PC-3 (cell line): ENCODE results near the gene DSG2. TPM values are rescaled to one million over a fixed set of nuclear protein-coding genes. Genes with fewer than 3 reads are reported as not detected.
A peak's percentile ranks its signal among the peaks of the same experiment; 100 is the strongest.

ENCODE experiments used
- ATAC-seq: fragments of 200-7000 bp; cut with Tn5 transposase; 2 replicates; pipeline ENCODE4 v1.9.1; 2020; ENCODE audit warnings: mild to moderate bottlenecking, moderate library complexity
- BruUV-seq: library from RNA; stranded (reverse); fragments of 400-500 nt; replicated peaks from 2 replicates; lab custom pipeline; 2021; lab: Mats Ljungman, UMichigan
- CTCF ChIA-PET: fragments of 300-600 bp; sonication (Branson Sonifier 250); formaldehyde crosslinking; loops from one replicate; lab custom pipeline; 2022; ENCODE audit warnings: antibody characterized with exemption; lab: Charles Lee
- POLR2A ChIA-PET: fragments of 300-600 bp; sonication (Branson Sonifier 250); formaldehyde crosslinking; loops from one replicate; lab custom pipeline; 2022; ENCODE audit warnings: antibody characterized with exemption; ENCODE audit not compliant: unreplicated experiment; lab: Charles Lee
- DNase-seq: peaks from one replicate; pipeline ENCODE4 v3.0.0-alpha.2; 2015
- H2AFZ ChIP-seq: fragments of 300-600 bp; sonication (generic); 2 replicates; pipeline ENCODE4 v1.6.0; 2016; ENCODE audit warnings: antibody characterized with exemption, low read length
- H3F3A ChIP-seq: fragments of 300-600 bp; sonication (generic); one replicate; pipeline ENCODE4 v1.6.0; 2017; ENCODE audit warnings: antibody characterized with exemption, low read length, control low read depth, mild to moderate bottlenecking; ENCODE audit not compliant: unreplicated experiment
- H3K27ac ChIP-seq: fragments of 300-600 bp; sonication (generic); 2 replicates; pipeline ENCODE4 v1.5.1; 2016; ENCODE audit warnings: mild to moderate bottlenecking, low read length
- H3K27me3 ChIP-seq: fragments of 300-600 bp; sonication (generic); 2 replicates; pipeline ENCODE4 v1.6.1; 2016; ENCODE audit warnings: low read length, mixed read lengths
- H3K36me3 ChIP-seq: fragments of 300-600 bp; sonication (generic); 2 replicates; pipeline ENCODE4 v1.6.1; 2016; ENCODE audit warnings: low read depth, mixed run types, low read length, mixed read lengths
- H3K4me1 ChIP-seq: fragments of 300-600 bp; sonication (generic); 2 replicates; pipeline ENCODE4 v1.5.1; 2016; ENCODE audit warnings: low read length; ENCODE audit not compliant: insufficient read depth
- H3K4me2 ChIP-seq: fragments of 300-600 bp; sonication (generic); 2 replicates; pipeline ENCODE4 v1.6.0; 2016; ENCODE audit warnings: low read length
- H3K4me3 ChIP-seq: fragments of 300-600 bp; sonication (generic); 2 replicates; pipeline ENCODE4 v1.5.1; 2016; ENCODE audit warnings: mild to moderate bottlenecking, low read length, mixed read lengths
- H3K79me2 ChIP-seq: fragments of 300-600 bp; sonication (generic); 2 replicates; pipeline ENCODE4 v1.6.1; 2017; ENCODE audit warnings: low read length, mixed read lengths
- H3K9ac ChIP-seq: fragments of 300-600 bp; sonication (generic); 2 replicates; pipeline ENCODE4 v1.6.0; 2016; ENCODE audit warnings: mild to moderate bottlenecking, low read length
- H3K9me2 ChIP-seq: fragments of 300-600 bp; sonication (generic); replicated peaks from 2 replicates; pipeline ENCODE4 v1.6.1; 2016; ENCODE audit warnings: mixed run types, low read length, mixed read lengths
- H3K9me3 ChIP-seq: fragments of 300-600 bp; sonication (generic); 2 replicates; pipeline ENCODE4 v1.6.1; 2016; ENCODE audit warnings: low read length, mixed read lengths
- H4K20me1 ChIP-seq: fragments of 300-600 bp; sonication (generic); 2 replicates; pipeline ENCODE4 v1.6.1; 2016; ENCODE audit warnings: low read length, mixed read lengths
- EZH2 ChIP-seq: fragments of 300-600 bp; sonication (generic); IDR thresholded peaks from one replicate; pipeline ENCODE4 v1.6.1; 2017; ENCODE audit warnings: antibody characterized with exemption, mild to moderate bottlenecking, low read length; ENCODE audit not compliant: unreplicated experiment
- EZH2phosphoT487 ChIP-seq: fragments of 300-600 bp; sonication (generic); IDR thresholded peaks from 2 replicates; pipeline ENCODE4 v1.6.1; 2018; ENCODE audit warnings: mild to moderate bottlenecking, antibody characterized with exemption, low read length, borderline replicate concordance
- intact Hi-C: fragments of 100-400 bp; cut with micrococcal nuclease; formaldehyde crosslinking; loops from 2 replicates; pipeline ENCODE4 v1.9.0; 2023
- total RNA-seq: library from RNA; depleted of rRNA; stranded (reverse); fragments of >200 nt; gene quantifications from 2 replicates; pipeline ENCODE4 v1.2.3, GENCODE V29; 2014
- TF ChIP-seq, protein P1 (sequence below): fragments of 300-600 bp; sonication (generic); conservative IDR thresholded peaks from 2 replicates; pipeline ENCODE4 v1.5.1; 2017; ENCODE audit warnings: antibody characterized with exemption, low read depth, mild to moderate bottlenecking, low read length

The DSG2 gene
- total RNA-seq, 1 experiment from 2014 or later = 17.2 TPM

DNA sequence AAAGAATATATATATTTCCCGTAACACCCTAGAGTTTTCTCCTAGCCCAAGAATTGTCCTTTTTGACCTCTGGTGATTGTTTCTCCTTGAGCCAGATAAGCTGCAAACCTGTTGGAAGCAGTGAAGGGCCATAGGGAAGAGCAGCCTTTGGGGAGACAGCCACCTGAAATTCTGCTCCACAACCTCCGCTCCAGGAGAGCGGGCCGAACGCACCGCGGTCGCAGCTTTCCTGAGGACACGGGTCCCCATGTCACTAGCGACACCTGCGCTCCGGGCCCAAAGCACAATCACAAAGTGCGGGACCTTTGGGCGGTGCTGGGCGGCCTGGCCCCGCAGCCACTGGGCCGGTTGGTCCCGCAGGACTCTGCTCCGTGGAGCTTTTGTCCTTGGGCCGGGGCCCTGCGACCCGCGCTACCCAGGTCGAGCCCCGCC lies 557 bp upstream of the DSG2 start:
- H3K4me2 ChIP-seq = peak overlapping the region; percentile 85
- intact Hi-C loops = no loop called here
- POLR2A ChIA-PET = no interaction called here

DNA sequence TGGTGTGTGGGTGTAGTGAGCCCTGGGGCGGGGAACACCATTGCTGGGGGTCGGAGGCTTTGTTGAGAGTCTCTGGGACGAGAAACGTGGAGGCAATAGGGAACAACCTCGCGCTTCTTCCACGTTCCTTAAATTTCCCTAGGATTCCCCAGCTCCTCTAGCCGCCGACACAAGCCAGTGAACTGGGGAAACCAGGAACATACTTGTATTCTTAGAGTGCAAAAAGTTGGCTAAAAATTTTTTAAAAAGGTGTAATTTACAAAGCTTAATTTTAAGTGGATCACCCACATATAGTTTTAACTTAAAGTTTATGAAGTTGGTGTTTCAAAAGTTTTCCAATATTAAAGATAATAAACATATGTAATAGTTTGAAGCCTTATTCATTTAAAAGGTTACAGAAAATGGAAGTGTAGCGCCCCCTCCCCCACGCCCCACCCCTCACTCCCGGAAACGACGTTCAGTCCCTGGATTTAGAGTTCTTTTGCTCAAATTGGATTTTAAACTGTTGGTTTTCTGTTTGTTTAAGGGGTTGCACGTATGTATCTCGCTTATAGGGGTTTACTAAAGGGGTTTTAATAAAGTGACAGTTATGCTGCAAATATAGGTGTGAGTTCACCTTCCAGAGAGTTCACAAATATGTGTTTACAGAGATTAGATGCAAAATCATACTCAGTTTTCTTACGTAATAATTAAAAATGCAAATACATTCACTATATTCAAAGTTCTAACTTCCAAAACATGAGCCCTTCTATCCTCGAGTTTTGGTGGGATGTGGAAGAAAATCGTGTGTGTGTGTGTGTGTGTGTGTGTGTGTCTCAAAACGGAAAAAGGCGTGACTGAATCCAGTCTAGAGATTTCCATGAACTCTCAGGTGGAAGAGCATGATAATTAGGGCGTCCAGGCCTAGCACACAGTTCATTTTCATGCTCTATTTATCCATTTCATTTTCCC lies 872 bp downstream of the DSG2 start:
- BruUV-seq = TSS peak; percentile 54
- no peaks in the 10 kb centered on the region for H4K20me1 ChIP-seq
- peak overlapping the region; percentile 85 for H3K4me2 ChIP-seq
- CTCF ChIA-PET = no interaction called here
- no peaks in the 10 kb centered on the region for H3K27me3 ChIP-seq
- POLR2A ChIA-PET = no interaction called here
- TF ChIP-seq EZH2phosphoT487 (no peak), EZH2 (no peak)
- TF ChIP-seq, protein P1, sequence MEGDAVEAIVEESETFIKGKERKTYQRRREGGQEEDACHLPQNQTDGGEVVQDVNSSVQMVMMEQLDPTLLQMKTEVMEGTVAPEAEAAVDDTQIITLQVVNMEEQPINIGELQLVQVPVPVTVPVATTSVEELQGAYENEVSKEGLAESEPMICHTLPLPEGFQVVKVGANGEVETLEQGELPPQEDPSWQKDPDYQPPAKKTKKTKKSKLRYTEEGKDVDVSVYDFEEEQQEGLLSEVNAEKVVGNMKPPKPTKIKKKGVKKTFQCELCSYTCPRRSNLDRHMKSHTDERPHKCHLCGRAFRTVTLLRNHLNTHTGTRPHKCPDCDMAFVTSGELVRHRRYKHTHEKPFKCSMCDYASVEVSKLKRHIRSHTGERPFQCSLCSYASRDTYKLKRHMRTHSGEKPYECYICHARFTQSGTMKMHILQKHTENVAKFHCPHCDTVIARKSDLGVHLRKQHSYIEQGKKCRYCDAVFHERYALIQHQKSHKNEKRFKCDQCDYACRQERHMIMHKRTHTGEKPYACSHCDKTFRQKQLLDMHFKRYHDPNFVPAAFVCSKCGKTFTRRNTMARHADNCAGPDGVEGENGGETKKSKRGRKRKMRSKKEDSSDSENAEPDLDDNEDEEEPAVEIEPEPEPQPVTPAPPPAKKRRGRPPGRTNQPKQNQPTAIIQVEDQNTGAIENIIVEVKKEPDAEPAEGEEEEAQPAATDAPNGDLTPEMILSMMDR = no peak
- intact Hi-C loops = no loop called here
- H3K36me3 ChIP-seq = no peaks in the 10 kb centered on the region
- peak overlapping the region; percentile 91 for H3K9ac ChIP-seq
- H3F3A ChIP-seq = no peaks in the 10 kb centered on the region
- peak overlapping the region; percentile 69 for H2AFZ ChIP-seq
- H3K4me1 ChIP-seq = peaks cover 7% of the 10 kb centered on the region; the same call in 1 of the 2 replicates
- H3K79me2 ChIP-seq = peaks cover 49% of the 10 kb centered on the region
- no peak; the same call in 1 of the 2 replicates for ATAC-seq
- peak overlapping the region; percentile 86 for H3K4me3 ChIP-seq
- no peaks in the 10 kb centered on the region for H3K9me2 ChIP-seq
- H3K27ac ChIP-seq = peak overlapping the region; percentile 62
- no peak for DNase-seq
- H3K9me3 ChIP-seq = no peaks in the 10 kb centered on the region

More for the DNA sequence above, 557 bp upstream of the DSG2 start:
- ATAC-seq (no peak), DNase-seq (no peak)
- Histone ChIP-seq H4K20me1 (no peaks in the 10 kb centered on the region), H3K79me2 (peaks cover 38% of the 10 kb centered on the region), H2AFZ (peak overlapping the region; percentile 63), H3K9me2 (no peaks in the 10 kb centered on the region), H3F3A (no peaks in the 10 kb centered on the region), H3K4me3 (peak overlapping the region; percentile 86), H3K27ac (peak overlapping the region; percentile 46), H3K36me3 (no peaks in the 10 kb centered on the region), H3K9ac (peak overlapping the region; percentile 91), H3K9me3 (no peaks in the 10 kb centered on the region), H3K27me3 (no peaks in the 10 kb centered on the region), H3K4me1 (peaks cover 7% of the 10 kb centered on the region; the same call in 1 of the 2 replicates)
- TF ChIP-seq EZH2phosphoT487 (no peak), EZH2 (no peak)
- TF ChIP-seq, protein P1 = no peak
- no TSS peak for BruUV-seq
- CTCF ChIA-PET = no interaction called here
